RCC 7860 (cell line): ENCODE results near the gene ESD.

Experiments
- DNase-seq: peaks from one replicate; pipeline ENCODE4 v3.0.0-alpha.2; 2015; ENCODE audit warnings: low spot score
- FAIRE-seq: peaks from 2 replicates; lab custom pipeline; 2012; peaks lifted over from hg19 to GRCh38; lab: Jason Lieb, UNC

ESD gene

GRCh38 chr13:46747031-46747820, 49.7 kb downstream of the ESD start:
- DNase-seq (no peak), FAIRE-seq (no peak)

- FAIRE-seq (no peak), DNase-seq (no peak)
These were observed 51.3 kb downstream of the ESD start for GRCh38 chr13:46745706-46746105.

GRCh38 chr13:46745062-46745461, 51.9 kb downstream of the ESD start:
- no peak for FAIRE-seq
- DNase-seq = no peak

GRCh38 chr13:46743191-46743590, 53.8 kb downstream of the ESD start:
- DNase-seq = no peak

GRCh38 chr13:46739447-46740098, 57.4 kb downstream of the ESD start:
- DNase-seq (no peak), FAIRE-seq (no peak)

More at GRCh38 chr13:46743191-46743590, 53.8 kb downstream of the ESD start:
- no peak for FAIRE-seq

- FAIRE-seq (no peak), DNase-seq (no peak)
These were observed 58.2 kb downstream of the ESD start for GRCh38 chr13:46738766-46739165.

GRCh38 chr13:46738055-46738454, 58.9 kb downstream of the ESD start:
- FAIRE-seq (no peak), DNase-seq (no peak)

GRCh38 chr13:46736541-46737310, 60.2 kb downstream of the ESD start:
- DNase-seq (no peak), FAIRE-seq (no peak)

- no peak for DNase-seq
- FAIRE-seq = no peak
These were observed 61.5 kb downstream of the ESD start for GRCh38 chr13:46735425-46735824.

- FAIRE-seq = no peak
These were observed 65.4 kb downstream of the ESD start for GRCh38 chr13:46731535-46731934.

GRCh38 chr13:46728777-46729176, 68.2 kb downstream of the ESD start:
- no peak for FAIRE-seq
- DNase-seq = no peak

More at GRCh38 chr13:46731535-46731934, 65.4 kb downstream of the ESD start:
- DNase-seq = no peak

GRCh38 chr13:46726347-46726746, 70.6 kb downstream of the ESD start:
- DNase-seq = no peak
- FAIRE-seq = no peak
